ENCODE results near the gene NYNRIN. TPM values are rescaled to one million over a fixed set of nuclear protein-coding genes. Genes with fewer than 3 reads are reported as not detected.
"Not testable (repeated sequence)": the region's sequence is repeated elsewhere in the genome, so short reads cannot be mapped to it uniquely, and the experiment has no call there.

NYNRIN gene
- total RNA-seq, 2 experiments from 2014 or later = 0.07 to 0.16 TPM

DNA sequence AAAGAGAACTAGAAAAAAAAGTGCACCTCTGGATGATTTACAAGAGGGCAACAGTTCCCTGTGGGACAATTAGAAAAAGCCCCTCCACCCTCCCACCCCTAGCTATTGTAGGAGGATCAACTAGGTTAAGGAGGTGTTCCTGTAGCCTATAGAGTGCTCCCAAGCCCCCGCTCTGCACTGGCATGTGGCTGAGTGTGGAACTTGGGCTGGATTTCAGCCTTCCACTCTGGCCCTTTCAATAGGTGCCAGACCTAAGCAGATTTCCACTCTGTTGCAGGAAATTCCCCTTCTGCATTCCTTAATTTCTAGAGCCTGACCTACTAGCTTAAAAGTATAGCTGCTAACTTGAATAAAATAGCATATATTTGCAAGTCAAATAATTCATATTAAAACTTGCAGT is 28.1 kb upstream of the NYNRIN start:
- Mint-ChIP-seq H3K4me3 (no peak overlapping the region), H3K4me1 (peaks cover 22% of the 10 kb centered on the region), H3K36me3 (ENCODE audit: low read depth) (no peaks in the 10 kb centered on the region), H3K27ac (no peak overlapping the region), H3K9me3 (ENCODE audit: low read depth) (no peaks in the 10 kb centered on the region), H3K27me3 (peaks cover 27% of the 10 kb centered on the region)
- ChIA-PET CTCF (interaction anchor here (0.7 to 2.5 kb wide), 6 partner anchors 30 to 66 kb away, joined by 3 to 9 read pairs (median 6); partner anchors contain the start of gene KHNYN), POLR2A (interaction anchor here (0.7 kb wide), 1 partner anchor 38 kb away, joined by 4 read pairs; no protein-coding TSS in a partner anchor)
- ATAC-seq = no peak
- no peak for DNase-seq
- intact Hi-C loops (cut with DNase I, micrococcal nuclease) = no loop called here

- H3K4me3 Mint-ChIP-seq; ATAC-seq; DNase-seq; H3K27ac Mint-ChIP-seq; POLR2A ChIA-PET; intact Hi-C loops (cut with DNase I, micrococcal nuclease); H3K36me3 Mint-ChIP-seq (ENCODE audit: low read depth); H3K9me3 Mint-ChIP-seq (ENCODE audit: low read depth): not testable (repeated sequence)
- Mint-ChIP-seq H3K27me3 (peaks cover 21% of the 10 kb centered on the region), H3K4me1 (peaks cover 17% of the 10 kb centered on the region)
- CTCF ChIA-PET = interaction anchor here (0.7 to 2.5 kb wide), 4 partner anchors 37 to 65 kb away, joined by 3 to 9 read pairs (median 6); partner anchors contain the start of gene KHNYN
These were observed 27.2 kb upstream of the NYNRIN start for GRCh38 chr14:24371605-24372004.

GRCh38 chr14:24372701-24373416 is 25.9 kb upstream of the NYNRIN start:
- peaks cover 6% of the 10 kb centered on the region for H3K4me1 Mint-ChIP-seq
- H3K36me3 Mint-ChIP-seq (ENCODE audit: low read depth) = no peaks in the 10 kb centered on the region
- DNase-seq (no peak), ATAC-seq (no peak)
- H3K4me3 Mint-ChIP-seq = no peak overlapping the region
- peaks cover 10% of the 10 kb centered on the region for H3K27me3 Mint-ChIP-seq
- CTCF ChIA-PET = interaction anchor here (1.4 to 2.5 kb wide), 2 partner anchors 39 to 64 kb away, joined by 6 to 9 read pairs; no protein-coding TSS in a partner anchor
- H3K9me3 Mint-ChIP-seq (ENCODE audit: low read depth) = no peaks in the 10 kb centered on the region
- POLR2A ChIA-PET = no interaction called here
- intact Hi-C loops (cut with DNase I, micrococcal nuclease) = no loop called here
- no peak overlapping the region for H3K27ac Mint-ChIP-seq

DNA sequence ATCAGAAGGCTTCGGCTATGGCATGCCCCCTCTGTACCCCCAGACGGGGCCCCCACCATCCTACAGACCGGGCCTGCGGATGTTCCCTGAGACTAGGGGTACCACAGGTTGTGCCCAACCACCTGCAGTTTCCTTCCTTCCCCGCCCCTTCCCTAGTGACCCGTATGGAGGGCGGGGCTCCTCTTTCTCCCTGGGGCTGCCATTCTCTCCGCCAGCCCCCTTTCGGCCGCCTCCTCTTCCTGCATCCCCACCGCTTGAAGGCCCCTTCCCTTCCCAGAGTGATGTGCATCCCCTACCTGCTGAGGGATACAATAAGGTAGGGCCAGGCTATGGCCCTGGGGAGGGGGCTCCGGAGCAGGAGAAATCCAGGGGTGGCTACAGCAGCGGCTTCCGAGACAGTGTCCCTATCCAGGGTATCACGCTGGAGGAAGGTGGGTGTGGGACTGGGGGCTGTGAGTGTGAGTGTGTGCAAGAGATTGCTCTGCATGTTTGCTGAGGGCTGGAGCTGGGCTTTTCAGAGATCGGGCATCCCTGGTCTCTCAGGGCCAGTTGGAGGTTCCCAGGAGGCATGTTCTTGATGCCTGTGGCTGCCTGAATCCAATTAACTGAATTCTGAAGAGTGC is 22.2 kb upstream of the NYNRIN start:
- H3K27me3 Mint-ChIP-seq = peaks cover 3% of the 10 kb centered on the region
- H3K4me3 Mint-ChIP-seq = no peak overlapping the region
- no peaks in the 10 kb centered on the region for H3K36me3 Mint-ChIP-seq (ENCODE audit: low read depth)
- ChIA-PET POLR2A (no interaction called here), CTCF (interaction anchor here (0.9 to 1.3 kb wide), 2 partner anchors 55 to 61 kb away, joined by 3 to 4 read pairs; no protein-coding TSS in a partner anchor)
- no peaks in the 10 kb centered on the region for H3K9me3 Mint-ChIP-seq (ENCODE audit: low read depth)
- H3K27ac Mint-ChIP-seq = no peak overlapping the region
- DNase-seq = no peak
- no peak for ATAC-seq
- no peaks in the 10 kb centered on the region for H3K4me1 Mint-ChIP-seq
- intact Hi-C loops (cut with DNase I, micrococcal nuclease) = no loop called here

DNA sequence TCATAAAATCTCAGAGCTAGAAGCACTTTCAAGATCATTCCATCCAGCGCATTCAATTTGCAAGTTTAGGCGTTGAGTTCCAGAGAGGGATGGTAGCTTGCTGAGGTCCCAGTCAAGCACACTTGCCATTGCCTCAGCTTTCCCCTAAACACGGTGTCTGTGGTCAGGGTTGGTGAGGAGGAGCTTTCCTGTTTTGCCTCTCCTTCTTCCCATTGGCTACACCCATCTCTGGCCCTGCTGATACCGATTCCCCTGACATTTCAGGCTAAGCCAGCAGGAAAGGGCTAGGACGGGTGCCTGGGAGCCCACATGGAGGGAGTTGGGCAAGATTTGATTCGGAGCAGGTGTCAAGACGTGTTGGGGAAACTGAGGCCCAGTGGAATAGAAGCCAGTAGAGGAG is 21.7 kb upstream of the NYNRIN start:
- no peak overlapping the region for H3K27ac Mint-ChIP-seq
- H3K9me3 Mint-ChIP-seq (ENCODE audit: low read depth) = no peaks in the 10 kb centered on the region
- intact Hi-C loops (cut with DNase I, micrococcal nuclease) = no loop called here
- DNase-seq (no peak), ATAC-seq (no peak)
- H3K4me1 Mint-ChIP-seq = no peaks in the 10 kb centered on the region
- no peak overlapping the region for H3K4me3 Mint-ChIP-seq
- H3K27me3 Mint-ChIP-seq = peaks cover 2% of the 10 kb centered on the region
- ChIA-PET CTCF (interaction anchor here (0.9 to 1.3 kb wide), 3 partner anchors 15 to 60 kb away, joined by 3 to 4 read pairs (median 4); no protein-coding TSS in a partner anchor), POLR2A (no interaction called here)
- H3K36me3 Mint-ChIP-seq (ENCODE audit: low read depth) = no peaks in the 10 kb centered on the region

DNA sequence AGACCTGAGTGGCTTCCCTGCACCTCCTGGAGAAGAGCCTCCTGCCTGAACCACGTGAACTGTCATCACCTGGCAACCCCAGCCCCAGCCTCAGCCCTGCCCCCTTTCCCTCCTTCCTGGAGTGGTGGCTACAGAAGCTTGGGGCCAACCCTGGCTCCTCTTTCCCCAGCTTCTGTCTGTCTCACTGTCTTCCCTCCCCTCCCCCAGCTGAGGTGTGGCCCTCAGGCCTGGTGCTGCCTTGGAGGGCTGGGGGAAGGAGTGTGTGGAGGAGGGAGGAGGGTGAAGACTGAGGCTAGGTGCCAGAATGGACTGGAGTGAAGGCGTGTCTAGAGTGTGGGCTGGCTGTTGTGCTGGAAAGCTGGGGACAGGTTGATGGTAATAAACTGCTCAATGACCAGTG is 21.1 kb upstream of the NYNRIN start:
- Mint-ChIP-seq H3K4me3 (no peak overlapping the region), H3K27me3 (peaks cover 7% of the 10 kb centered on the region), H3K36me3 (ENCODE audit: low read depth) (no peaks in the 10 kb centered on the region), H3K9me3 (ENCODE audit: low read depth) (no peaks in the 10 kb centered on the region), H3K4me1 (no peaks in the 10 kb centered on the region), H3K27ac (no peak overlapping the region)
- CTCF ChIA-PET = interaction anchor here (0.8 to 1.6 kb wide), 5 partner anchors 16 to 60 kb away, joined by 3 to 5 read pairs (median 4); no protein-coding TSS in a partner anchor
- DNase-seq = no peak
- ATAC-seq = no peak
- POLR2A ChIA-PET = no interaction called here
- intact Hi-C loops (cut with DNase I, micrococcal nuclease) = no loop called here

DNA sequence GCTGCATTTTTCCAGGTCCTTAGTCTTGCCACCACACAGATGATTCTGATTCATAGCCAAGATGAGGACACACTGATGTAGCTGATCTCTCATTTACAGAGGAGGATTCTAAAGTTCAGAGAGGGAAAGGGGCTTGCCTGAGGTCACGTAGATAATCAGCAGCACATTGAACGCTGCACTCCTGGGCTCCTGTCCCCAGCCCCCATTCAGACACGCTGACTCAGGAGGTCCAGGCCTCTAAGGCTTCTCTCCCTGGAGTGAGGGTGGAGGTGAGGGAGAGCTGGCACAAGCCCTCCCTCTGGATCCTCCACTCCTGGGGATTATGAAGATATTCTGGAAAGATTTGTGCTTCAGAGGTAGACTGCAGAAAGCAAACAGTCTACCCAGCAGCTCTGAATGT is 20.5 kb upstream of the NYNRIN start:
- ChIA-PET POLR2A (interaction anchor here (0.9 kb wide), 1 partner anchor 20 kb away, joined by 3 read pairs; the partner anchor contains the start of gene NYNRIN), CTCF (interaction anchor here (0.8 to 1.6 kb wide), 3 partner anchors 16 to 45 kb away, joined by 3 to 5 read pairs (median 4); no protein-coding TSS in a partner anchor)
- no peak overlapping the region for H3K27ac Mint-ChIP-seq
- ATAC-seq (no peak), DNase-seq (no peak)
- H3K27me3 Mint-ChIP-seq = peaks cover 7% of the 10 kb centered on the region
- no peaks in the 10 kb centered on the region for H3K36me3 Mint-ChIP-seq (ENCODE audit: low read depth)
- intact Hi-C loops (cut with DNase I, micrococcal nuclease) = no loop called here
- no peaks in the 10 kb centered on the region for H3K4me1 Mint-ChIP-seq
- no peaks in the 10 kb centered on the region for H3K9me3 Mint-ChIP-seq (ENCODE audit: low read depth)
- H3K4me3 Mint-ChIP-seq = no peak overlapping the region

GRCh38 chr14:24378981-24379906 is 19.6 kb upstream of the NYNRIN start:
- Mint-ChIP-seq H3K4me1 (no peaks in the 10 kb centered on the region), H3K9me3 (ENCODE audit: low read depth) (no peaks in the 10 kb centered on the region), H3K36me3 (ENCODE audit: low read depth) (no peaks in the 10 kb centered on the region), H3K4me3 (no peak overlapping the region), H3K27me3 (peaks cover 11% of the 10 kb centered on the region), H3K27ac (no peak overlapping the region)
- intact Hi-C loops (cut with DNase I, micrococcal nuclease) = no loop called here
- CTCF ChIA-PET = interaction anchor here (0.6 to 1.6 kb wide), 3 partner anchors 18 to 57 kb away, joined by 3 to 5 read pairs (median 4); no protein-coding TSS in a partner anchor
- DNase-seq (no peak), ATAC-seq (no peak)
- POLR2A ChIA-PET = interaction anchor here (0.9 kb wide), 1 partner anchor 19 kb away, joined by 3 read pairs; the partner anchor contains the start of gene NYNRIN

GRCh38 chr14:24379907-24380730 is 18.7 kb upstream of the NYNRIN start:
- DNase-seq (no peak), ATAC-seq (no peak)
- Mint-ChIP-seq H3K9me3 (ENCODE audit: low read depth) (no peaks in the 10 kb centered on the region), H3K27ac (no peak overlapping the region), H3K4me1 (no peaks in the 10 kb centered on the region), H3K27me3 (peaks cover 11% of the 10 kb centered on the region), H3K36me3 (ENCODE audit: low read depth) (no peaks in the 10 kb centered on the region), H3K4me3 (no peak overlapping the region)
- CTCF ChIA-PET = no interaction called here
- intact Hi-C loops (cut with DNase I, micrococcal nuclease) = no loop called here
- POLR2A ChIA-PET = no interaction called here

- Mint-ChIP-seq H3K4me1 (no peaks in the 10 kb centered on the region), H3K4me3 (no peak overlapping the region), H3K9me3 (ENCODE audit: low read depth) (no peaks in the 10 kb centered on the region), H3K36me3 (ENCODE audit: low read depth) (no peaks in the 10 kb centered on the region), H3K27ac (no peak overlapping the region), H3K27me3 (peaks cover 11% of the 10 kb centered on the region)
- DNase-seq = peak; percentile 39
- ChIA-PET CTCF (interaction anchor here (1.0 to 1.5 kb wide), 2 partner anchors 16 to 49 kb away, joined by 4 read pairs; no protein-coding TSS in a partner anchor), POLR2A (no interaction called here)
- ATAC-seq = peak; percentile 92
- intact Hi-C loops (cut with DNase I, micrococcal nuclease) = no loop called here
These were observed 17.3 kb upstream of the NYNRIN start for GRCh38 chr14:24381363-24382063.

Data from activated CD4-positive, alpha-beta T cell treated with anti-CD3 and anti-CD28 coated beads for 36 hours (primary cell).